Gastrocnemius medialis (tissue), 4 donors: ENCODE measurements around the gene HTR3A.

ENCODE experiments used
- CTCF ChIP-seq, 5 experiments: fragments of 450-650 bp in 3 of 5; fragments of 200-600 bp in 2 of 5; sonication (generic) in 2 of 5; IDR thresholded peaks in 4 of 5; conservative IDR thresholded peaks in 1 of 5; 1 replicate in 4 of 5; 2 replicates in 1 of 5; pipeline ENCODE4 v1.5.1; 2016 to 2019; ENCODE audit warnings: antibody characterized with exemption in 5 of 5, mild to moderate bottlenecking in 3 of 5, moderate library complexity in 3 of 5
- POLR2A ChIP-seq, 2 donors: fragments of 450-650 bp; IDR thresholded peaks; one replicate each; pipeline ENCODE4 v1.6.1; 2017; ENCODE audit warnings: antibody characterized with exemption in 2 of 2, mild to moderate bottlenecking in 2 of 2, moderate library complexity in 2 of 2

GRCh38 chr11:114016986-114017385 lies 42.1 kb downstream of the HTR3A start:
- no peak for TF ChIP-seq CTCF (IDR thresholded peaks at IDR 0.05 in 4 of 5, conservative IDR thresholded peaks at IDR 0.05 in 1 of 5)
- TF ChIP-seq POLR2A (IDR thresholded peaks at IDR 0.05) = no peak
